ENCODE results near the gene MPV17L2.
A peak's percentile ranks its signal among the peaks of the same experiment; 100 is the strongest.
"Not testable (repeated sequence)": the region's sequence is repeated elsewhere in the genome, so short reads cannot be mapped to it uniquely, and the experiment has no call there.

The MPV17L2 gene

DNA sequence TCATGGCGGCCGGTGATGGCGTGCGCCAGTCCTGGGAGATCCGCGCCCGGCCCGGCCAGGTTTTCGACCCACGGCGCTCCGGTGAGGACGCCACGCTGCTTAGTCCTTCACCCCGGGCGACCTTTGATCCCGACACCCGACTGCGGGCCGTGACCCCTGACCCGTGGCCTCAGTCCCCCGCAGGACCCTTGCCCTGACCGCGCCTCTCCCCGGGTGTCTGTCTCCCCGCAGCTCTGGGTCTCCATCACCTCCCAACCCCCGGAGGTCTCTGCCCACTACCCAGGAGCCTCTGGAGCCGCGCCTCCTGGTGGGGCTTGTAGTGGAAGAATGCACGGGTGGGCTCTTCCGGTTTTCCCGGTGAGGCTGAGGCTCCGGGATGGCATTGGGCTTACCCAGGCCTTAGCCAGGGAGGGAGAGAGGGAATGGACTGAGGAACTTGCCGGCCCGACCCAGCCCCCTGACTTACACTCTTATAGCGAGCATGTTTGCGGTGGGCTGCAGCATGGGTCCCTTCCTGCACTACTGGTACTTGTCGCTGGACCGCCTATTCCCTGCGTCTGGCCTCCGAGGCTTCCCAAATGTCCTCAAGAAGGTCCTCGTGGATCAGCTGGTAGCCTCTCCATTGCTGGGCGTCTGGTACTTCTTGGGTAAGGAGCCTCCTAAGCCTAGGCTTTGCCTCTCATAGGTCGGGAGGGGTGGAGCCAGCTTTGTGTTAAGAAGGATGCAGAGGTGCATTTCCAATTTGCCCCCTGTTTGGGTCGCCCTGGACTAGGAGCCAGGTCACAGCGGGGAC is 566 bp downstream of the MPV17L2 start:
- DNase-seq = no peak

DNA sequence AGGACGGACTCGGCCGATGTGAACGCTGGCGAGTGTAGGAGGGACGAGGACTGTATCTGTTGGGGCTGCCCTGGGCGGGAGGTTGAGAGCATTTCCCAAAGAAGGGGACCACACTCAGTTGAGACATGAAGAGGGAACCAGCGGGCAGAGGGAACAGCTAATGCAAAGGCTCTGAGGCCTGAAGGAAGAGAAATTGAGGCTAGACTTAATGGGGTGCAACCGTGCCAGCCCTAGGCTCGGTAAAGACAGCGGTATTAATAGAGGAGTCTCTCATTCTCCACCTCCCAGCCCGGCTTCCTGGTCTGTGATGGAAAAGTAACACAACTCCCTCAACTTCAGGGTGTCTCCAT is 1.1 kb downstream of the MPV17L2 start:
- DNase-seq = no peak

DNA sequence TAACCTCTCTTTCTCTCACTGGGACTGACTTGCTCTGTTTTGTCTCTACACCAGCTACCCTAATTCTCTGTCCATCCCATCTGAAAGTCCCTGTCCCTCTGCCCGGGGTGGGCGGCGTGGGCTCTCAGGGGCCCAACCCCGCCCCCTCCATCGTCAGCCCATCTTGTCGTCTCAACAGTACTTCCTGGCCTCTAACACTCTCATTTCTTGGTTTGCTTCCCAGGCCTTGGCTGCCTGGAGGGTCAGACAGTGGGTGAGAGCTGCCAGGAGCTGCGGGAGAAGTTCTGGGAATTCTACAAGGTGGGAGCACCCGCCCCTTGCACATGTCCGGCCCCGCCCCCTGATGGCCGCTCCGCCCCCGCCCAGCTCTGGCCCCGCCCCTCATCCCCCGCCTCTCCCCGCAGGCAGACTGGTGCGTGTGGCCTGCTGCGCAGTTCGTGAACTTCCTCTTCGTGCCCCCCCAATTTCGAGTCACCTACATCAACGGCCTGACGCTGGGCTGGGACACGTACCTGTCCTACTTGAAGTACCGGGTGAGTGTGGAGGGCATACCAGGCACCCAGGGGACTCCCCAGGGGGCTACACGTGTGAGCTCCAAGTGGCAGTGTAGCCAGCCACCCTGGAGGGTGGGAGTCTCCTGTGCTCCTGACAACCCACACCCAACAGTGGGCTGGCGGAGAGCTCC is 1.7 kb downstream of the MPV17L2 start:
- DNase-seq = no peak

DNA sequence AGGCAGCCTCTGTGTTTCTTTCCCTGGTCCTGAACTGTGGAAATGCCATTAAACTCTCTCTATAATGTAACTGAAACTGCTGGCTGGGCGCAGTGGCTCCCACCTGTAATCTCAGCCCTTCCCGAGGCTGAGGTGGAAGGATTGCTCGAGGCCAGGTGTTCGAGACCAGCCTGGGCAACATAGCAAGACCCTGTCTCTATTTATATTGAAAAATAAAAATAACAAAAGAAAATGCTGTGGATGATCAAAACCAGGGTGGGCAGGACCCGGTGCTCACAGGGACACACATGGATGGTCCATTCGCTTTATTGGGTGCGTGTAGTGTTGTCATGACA is 3.5 kb downstream of the MPV17L2 start:
- DNase-seq = no peak

DNA sequence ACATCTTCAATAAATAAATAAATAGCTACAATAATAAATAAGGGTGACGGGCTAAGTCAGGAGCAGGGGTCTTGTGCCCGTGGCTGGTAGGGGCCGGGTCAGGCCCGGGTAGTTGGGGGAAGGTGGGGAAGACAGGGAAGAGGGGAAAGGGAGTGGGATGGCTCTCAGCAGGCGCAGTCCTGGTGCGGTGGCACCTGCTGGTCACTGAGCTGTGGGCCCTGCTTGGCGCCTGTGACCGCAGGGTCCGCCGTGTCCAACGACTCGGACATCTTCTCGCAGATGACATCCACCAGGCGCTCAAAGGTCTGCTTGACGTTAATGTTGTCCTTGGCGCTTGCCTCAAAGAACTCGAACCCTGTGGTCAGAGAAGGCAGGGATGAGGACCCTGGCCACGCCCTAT is 4.3 kb downstream of the MPV17L2 start:
- no peak for DNase-seq

DNA sequence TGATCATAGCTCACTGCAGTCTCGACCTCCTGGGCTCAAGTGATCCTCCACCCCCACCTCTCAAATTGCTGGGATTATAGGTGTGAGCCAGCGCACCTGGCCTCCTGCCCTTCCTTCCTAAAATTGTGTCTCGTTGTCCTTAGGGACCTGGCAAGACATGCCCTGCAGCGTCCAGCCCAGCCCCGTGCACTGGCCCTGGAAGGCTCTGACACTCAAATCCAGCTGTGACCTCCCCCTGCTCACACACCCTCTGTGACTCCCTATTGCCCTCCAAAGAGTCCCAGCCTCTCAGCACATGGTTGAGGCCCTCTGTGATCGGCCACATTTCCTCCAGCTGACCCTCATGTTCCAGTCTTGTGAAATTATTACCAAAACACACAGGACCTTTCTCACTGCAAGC is 4.9 kb downstream of the MPV17L2 start:
- DNase-seq = no peak

DNA sequence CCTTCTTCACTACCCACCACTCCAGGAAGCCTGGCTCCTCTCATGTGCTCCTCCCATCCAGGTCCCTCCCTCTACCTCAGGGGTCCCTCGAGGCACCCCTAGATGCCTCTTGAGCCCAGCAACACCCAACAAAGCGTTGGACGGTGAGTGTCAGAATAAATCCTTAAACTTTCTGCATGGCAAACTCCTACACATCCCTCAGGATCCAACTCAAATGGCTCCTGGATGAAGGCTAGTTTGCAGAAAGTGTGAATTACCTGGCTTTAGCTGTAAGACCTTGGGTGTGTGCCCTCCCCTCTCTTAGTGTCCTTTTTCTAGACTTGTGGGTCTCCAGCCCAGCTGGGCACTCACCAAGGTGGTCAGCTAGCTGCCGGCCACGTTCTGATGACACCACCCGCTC is 5.4 kb downstream of the MPV17L2 start:
- no peak for DNase-seq

DNA sequence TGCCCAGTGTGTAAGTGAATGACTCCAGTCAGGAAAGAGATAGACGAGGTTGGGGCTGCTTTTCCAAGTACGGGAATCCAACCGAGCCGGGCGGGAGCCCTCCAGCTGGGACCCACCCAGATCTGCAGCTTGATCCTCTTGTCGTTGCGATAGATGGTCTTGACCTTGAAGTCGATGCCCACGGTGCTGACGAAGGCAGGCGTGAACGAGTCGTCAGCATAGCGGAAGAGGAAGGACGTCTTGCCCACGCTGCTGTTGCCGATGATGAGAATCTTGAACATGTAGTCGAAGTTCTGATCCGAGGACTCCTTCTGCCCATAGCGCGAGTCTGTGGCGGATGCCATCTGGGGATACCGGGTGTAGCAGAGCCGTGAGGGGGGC is 9.4 kb downstream of the MPV17L2 start:
- no peak for DNase-seq

DNA sequence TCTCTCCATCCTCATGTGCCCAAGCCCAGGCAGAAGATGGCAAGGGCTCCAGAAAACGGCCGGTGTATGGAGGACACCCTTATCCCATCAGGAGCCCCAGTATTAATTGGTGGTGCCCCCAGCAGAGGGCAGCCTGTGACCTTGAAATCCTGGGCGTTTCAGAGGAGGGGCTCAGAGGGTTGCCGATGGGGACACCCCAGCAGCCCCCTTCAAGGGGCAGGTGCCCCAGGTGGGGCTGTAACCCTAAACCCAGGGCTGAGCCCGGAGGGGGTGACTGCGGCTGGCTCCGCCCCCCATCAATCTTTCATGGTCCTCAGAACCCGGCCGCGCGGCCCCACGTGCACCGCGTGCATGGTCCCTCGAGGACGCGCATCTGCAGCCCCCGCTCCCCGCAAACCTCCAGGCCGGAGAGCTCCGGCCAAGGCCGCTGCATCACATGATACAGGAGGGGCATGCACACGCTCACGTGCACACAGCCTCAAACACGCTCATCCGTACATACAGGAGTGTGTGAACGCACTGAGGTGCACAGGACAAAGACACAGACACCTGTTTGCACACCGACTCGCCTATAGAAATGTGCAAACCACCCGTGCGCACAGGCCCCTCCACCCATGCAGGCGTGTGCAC is 9.9 kb downstream of the MPV17L2 start:
- DNase-seq = no peak

DNA sequence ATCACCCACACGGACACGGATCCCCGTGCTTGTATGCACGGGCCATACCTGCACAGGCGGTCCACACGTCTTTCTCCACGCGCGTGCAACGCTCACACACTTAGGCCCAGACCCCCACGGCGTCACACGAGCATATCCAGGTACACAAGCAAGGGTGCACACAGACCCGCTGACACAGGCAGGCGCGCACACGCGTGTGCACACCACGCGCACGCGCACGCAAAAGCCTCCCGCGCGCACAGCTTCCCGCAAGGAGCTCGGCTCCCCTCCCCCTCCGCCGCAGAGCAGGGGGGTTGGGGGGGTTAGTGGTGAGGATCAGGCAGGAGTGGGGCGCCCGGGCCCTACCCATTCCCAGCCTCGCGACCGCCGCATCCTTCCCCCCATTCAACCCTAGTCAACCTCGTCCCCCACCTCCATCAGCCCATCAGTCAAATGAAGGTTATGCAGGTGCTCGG is 10.4 kb downstream of the MPV17L2 start:
- no peak for DNase-seq

DNA sequence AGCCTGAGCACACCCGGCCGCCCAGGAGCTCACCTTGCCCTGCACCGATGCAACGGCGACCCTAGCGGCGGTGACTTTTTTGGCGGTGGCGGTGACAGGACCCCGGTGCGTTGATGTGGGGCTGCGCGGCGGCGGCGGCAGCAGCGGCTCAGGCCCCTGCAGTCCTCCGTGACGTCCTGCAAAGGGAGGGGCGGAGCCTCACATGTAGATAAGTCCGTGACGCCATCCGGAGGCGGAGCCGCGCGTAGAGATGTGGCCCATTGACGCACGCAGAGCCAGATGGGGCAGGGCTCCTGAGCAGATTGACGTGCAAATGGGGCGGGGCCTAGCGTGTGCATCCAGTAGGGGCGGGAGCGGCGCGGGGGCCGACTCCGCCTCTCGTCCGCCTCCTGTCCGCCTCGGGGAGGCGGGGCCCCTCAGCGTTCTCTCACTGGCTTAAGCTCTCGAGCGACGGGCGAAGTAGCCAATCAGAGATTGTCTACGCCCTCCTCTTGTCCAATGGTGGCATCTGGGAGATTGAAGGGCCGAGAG is 10.9 kb downstream of the MPV17L2 start, which contains the start of gene RAB3A:
TSS of gene RAB3A (minus strand) at position 180 of the 531 bp plus-strand sequence. CDS start 1,302 bp downstream, outside the sequence.
- peak; percentile 100 for DNase-seq

DNA sequence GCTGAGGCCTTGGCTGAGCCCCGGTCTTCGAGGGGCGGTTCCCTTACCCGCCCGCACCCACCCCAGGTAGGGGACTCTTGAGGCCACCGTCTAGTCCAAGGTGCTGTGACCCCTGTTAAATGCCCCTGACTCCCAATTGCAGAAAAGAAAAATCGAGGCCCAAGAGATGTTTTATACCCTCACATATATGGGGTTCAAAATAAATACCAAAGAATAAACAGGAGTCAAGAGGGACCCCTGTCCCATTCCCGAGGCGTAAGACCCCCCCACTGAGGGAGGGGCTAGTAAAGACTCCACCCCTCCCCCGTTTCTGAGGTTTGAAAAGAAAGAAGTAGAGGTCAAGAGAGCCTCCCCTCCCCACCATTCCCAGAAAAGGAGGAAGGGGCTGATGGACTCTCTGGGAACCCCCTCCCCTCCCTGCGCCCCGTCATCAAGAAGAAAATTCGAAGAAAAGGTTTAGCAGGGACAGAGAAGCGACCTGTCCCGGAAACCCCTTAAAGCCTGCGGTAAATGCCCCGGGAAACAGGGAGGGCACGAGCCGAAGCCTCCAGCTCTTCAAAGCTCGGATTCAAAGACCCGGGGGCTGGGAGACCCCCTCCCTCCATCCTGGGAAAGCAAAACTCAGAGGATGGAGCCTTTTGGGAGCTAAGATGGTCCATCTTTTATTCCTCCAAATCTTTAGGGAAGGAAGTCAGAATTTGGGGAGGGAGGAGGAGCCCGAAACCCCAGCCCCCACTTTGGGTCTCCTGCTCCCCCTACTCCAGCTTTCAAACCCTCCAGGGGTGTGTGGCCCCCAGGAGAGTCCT is 11.6 kb downstream of the MPV17L2 start:
- no peak for DNase-seq

DNA sequence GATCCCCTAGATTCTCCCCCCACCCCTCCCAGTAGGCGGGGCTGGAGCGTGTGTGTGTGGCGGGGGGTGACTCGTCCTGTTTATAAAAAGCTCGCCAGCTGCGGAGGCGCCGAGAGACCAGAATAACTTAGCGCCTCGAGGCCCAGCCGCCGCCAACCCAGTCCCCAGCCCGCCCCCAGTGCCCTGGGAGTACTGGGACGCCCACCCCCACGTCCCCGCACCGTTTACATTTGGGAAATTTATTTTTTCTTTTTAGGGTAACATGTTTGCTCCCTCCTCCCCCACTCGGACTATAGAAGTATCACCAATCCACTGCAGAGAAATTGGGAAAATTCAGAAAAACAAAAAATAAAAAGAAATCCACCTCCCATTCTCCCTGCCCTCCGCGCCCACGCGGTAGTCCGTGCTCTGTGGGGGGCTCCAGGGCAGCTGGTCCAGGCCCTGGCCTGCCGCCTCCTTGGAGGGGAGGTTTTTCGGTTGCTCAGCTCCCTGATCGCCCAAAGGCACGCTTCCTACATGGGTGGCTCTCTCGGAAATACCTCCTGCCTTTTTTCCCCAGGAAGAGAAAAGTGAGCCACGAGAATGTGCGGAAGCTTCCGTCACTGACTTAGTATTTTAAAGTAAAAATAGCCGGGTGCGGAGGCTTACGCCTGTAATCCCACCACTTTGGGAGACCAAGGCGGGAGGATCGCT is 12.3 kb downstream of the MPV17L2 start:
- peak; percentile 27 for DNase-seq

DNA sequence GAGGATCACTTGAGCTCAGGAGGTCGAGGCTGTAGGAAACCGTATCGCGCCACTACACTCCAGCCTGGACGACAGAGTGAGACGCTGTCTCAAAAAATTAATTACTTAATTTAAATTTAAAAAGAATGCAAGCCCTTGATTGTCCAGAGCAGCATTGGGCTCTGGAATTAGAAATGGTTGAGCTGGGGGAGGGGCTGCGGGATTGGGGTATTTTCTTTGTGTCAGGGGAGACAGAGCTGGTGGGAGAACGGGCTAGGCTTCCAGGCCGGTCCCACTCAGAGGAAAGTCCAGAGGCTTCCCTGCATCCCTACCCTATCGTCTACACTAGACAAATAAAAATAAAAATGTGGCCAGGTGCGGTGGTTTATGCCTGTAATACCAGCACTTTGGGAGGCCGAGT is 13.0 kb downstream of the MPV17L2 start:
- DNase-seq = no peak

DNA sequence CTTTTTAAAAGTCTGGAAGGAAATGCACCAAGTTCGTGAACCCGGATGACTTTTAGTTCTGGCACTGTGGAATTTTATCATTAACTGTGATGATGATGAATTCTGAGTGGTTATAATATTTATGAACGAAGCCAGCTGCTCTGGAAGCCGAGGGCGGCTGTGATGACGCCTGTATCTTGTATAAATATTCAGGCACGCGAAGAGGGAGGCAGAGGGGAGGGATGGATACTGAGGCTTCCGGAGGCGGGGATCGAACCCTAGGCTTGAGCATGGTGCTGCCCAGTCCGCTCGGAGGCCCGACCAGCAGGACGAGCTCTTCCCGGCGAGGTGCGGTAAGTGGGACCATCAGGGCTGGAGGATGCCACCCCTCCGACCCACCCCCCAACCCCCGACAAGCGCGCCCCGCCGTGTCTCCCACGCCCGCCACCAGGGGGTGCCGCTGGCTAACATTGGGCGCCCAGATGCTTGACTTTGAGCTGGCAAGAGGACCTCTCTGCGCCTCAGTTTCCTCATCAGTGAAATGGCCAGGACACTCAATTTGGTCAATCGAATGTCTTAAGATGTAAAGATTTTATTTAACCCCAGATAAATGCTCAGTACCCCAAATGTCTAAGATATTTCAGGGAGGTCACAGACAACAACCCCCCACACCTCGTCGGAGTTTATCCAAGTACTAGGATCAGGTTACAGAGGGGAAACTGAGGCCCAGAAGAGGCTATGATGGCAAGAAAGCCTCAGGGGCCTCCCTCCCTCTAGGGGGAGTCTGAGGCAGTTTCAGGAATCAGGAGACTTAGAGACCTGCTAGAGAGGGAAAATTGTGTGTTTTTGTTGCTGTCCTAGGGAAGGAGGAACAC is 15.3 kb downstream of the MPV17L2 start:
- no peak for DNase-seq

DNA sequence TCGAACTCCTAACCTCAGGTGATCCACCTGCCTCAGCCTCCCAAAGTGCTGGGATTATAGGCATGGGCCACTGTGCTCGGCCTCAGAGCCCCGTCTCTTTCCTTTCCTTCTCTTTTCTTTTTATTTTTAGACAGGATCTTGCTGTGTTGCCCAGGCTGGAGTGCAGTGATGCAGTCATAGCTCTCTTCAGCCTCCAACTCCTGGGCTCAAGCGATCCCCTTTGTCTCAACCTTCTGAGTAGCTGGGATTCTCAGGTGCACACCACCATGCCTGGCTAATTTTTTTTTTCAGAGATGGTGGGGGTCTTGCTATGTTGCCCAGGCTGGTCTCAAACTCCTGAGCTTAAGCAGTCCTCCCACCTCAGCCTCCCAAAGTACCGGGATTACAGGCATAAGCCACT is 16.9 kb downstream of the MPV17L2 start:
- not testable (repeated sequence) for DNase-seq

DNA sequence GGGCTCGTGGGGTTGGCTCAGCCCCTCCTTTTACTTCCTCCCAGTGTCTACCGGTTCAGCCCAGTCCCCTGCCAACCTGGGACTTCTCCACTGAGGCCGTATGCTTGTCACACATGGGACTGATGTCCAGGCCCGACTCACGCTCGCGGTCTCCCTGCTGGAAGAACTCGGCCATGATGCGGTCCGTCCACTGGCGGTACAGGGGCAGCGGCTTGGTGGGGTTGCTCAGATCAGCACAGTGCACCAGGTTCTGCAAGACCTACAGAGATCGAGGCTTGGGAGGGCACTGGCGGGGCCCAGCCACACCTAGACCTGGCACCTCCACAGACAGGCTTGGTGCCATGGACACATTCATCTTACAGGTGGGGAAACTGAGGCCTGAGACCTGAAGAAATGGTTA is 18.7 kb downstream of the MPV17L2 start:
- DNase-seq = no peak

DNA sequence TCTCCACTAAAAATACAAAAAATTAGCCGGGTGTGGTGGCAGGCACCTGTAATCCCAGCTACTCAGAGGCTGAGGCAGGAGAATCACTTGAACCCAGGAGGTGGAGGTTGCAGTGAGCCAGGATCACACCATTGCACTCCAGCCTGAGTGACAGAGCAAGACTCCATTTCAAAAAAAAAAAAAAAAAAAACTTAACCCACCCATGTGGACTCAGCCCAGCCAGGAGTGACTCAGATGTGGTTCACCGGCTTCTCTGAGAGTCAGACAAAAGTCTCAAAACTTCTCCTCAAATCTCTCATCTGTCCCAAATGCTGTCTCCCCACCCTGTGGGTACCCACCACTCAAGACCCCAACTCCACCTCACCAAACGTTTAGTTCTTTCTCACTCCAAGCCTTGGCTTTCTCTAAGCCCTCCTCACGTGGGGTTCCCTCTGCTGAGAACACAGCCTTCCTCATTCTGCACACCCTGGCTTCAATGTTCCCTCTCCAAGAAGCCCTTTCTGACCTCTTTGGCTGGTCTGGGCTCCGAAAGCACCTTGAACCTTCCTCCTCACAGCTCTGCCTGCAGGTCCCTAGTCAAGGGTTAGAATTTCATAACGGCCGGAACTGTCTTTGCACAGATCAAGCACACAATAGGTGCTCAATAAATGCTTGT is 21.9 kb downstream of the MPV17L2 start:
- DNase-seq = no peak

DNA sequence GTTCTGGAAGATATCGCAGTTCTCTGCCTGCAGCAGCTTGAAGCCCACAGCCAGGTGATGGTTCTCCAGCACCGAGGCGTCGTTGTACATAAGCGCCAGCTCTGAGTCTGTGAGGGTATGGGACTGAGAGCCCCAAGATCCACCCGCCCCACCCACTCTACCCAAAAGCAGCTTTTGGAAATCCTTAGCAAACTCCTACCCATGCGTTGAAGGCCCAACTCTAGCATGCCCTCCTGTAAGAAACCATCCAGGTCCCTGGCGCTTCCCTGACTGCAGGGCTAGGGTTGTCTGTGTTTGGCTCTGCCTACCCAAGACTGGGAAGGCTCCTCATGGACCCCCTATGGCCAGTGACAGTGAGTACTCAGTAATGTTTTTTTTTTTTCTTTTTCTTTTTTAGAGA is 23.8 kb downstream of the MPV17L2 start:
- no peak for DNase-seq

DNA sequence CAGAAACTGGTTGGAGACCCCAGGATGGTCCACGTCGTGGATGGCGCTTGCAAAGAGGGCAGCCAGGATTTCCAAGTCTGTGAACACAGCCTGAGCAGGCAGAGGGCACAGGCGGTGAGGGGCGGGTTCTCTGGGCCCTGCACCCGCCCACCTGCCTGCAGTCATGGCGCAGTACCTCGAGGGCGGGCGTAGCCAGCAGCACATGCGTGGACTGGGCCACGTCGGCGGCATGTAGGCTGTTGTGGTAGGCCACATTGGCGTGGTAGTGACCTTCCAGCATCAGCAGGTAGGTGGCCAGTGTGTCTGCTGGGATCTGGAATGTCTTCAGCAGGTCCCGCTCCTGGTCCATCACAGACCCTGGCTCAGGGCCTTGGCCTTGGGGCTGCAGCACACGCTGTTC is 25.1 kb downstream of the MPV17L2 start:
- no peak for DNase-seq

DNA sequence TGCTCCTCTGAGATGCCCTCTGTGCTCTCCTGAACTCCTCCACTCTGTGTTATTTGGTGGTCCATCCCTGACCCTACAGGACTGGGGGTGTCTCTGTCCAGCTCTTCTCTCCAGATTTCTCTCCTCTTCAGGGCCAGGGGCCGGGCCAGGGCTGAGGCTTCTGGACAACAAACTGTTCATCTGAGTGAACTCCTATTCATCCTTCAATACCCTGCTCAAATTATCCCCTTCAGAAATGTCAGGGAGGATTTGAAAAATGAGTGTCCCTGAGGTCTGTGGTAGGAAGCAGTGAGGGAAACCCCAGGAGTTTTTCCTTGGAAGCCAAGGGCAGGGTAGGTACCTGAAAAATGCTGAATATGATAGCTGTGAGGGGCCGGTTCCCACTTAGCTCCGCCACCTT is 25.6 kb downstream of the MPV17L2 start:
- DNase-seq = no peak

Data from NCI-H446 treated with DMSO at 0.1 percent for 48 hours (cell line).